RWPE2 (cell line): Measurements from ENCODE around the gene APC2.
A peak's percentile ranks its signal among the peaks of the same experiment; 100 is the strongest.

ENCODE experiments used
- ATAC-seq: fragments of 200-7000 bp; cut with Tn5 transposase; 3 replicates; pipeline ENCODE4 v1.9.1; 2021; ENCODE audit warnings: low read depth
- DNase-seq: peaks from one replicate; pipeline ENCODE4 v3.0.0-alpha.2; 2020; ENCODE audit warnings: low spot score
- H3K27ac ChIP-seq: fragments of 450-650 bp; 2 replicates; pipeline ENCODE4 v1.5.1; 2017; ENCODE audit warnings: mild to moderate bottlenecking; ENCODE audit not compliant: poor library complexity, severe bottlenecking
- H3K27me3 ChIP-seq: fragments of 250-450 bp; sonication (Bioruptor Pico); 2 replicates; pipeline ENCODE4 v1.5.1; 2021; ENCODE audit warnings: mild to moderate bottlenecking, moderate library complexity; ENCODE audit not compliant: insufficient read depth, poor library complexity, severe bottlenecking
- H3K36me3 ChIP-seq: fragments of 250-450 bp; sonication (Bioruptor Pico); 2 replicates; pipeline ENCODE4 v1.5.1; 2020; ENCODE audit warnings: low read depth, mild to moderate bottlenecking, moderate library complexity
- H3K4me1 ChIP-seq: fragments of 250-450 bp; sonication (Bioruptor Pico); 2 replicates; pipeline ENCODE4 v1.5.1; 2021; ENCODE audit warnings: mild to moderate bottlenecking, moderate library complexity; ENCODE audit not compliant: insufficient read depth, poor library complexity, severe bottlenecking
- H3K4me3 ChIP-seq: fragments of 250-450 bp; sonication (Bioruptor Pico); 2 replicates; pipeline ENCODE4 v1.5.1; 2021; ENCODE audit warnings: mild to moderate bottlenecking, moderate library complexity; ENCODE audit not compliant: severe bottlenecking
- H3K9me3 ChIP-seq: fragments of 250-450 bp; sonication (Bioruptor Pico); 2 replicates; pipeline ENCODE4 v1.5.1; 2021; ENCODE audit warnings: mild to moderate bottlenecking, moderate library complexity; ENCODE audit not compliant: severe bottlenecking
- CTCF ChIP-seq: fragments of 450-650 bp; IDR thresholded peaks from one replicate; pipeline ENCODE4 v1.5.1; 2017; ENCODE audit warnings: mild to moderate bottlenecking, moderate library complexity; ENCODE audit not compliant: poor library complexity, severe bottlenecking

Gene APC2

DNA sequence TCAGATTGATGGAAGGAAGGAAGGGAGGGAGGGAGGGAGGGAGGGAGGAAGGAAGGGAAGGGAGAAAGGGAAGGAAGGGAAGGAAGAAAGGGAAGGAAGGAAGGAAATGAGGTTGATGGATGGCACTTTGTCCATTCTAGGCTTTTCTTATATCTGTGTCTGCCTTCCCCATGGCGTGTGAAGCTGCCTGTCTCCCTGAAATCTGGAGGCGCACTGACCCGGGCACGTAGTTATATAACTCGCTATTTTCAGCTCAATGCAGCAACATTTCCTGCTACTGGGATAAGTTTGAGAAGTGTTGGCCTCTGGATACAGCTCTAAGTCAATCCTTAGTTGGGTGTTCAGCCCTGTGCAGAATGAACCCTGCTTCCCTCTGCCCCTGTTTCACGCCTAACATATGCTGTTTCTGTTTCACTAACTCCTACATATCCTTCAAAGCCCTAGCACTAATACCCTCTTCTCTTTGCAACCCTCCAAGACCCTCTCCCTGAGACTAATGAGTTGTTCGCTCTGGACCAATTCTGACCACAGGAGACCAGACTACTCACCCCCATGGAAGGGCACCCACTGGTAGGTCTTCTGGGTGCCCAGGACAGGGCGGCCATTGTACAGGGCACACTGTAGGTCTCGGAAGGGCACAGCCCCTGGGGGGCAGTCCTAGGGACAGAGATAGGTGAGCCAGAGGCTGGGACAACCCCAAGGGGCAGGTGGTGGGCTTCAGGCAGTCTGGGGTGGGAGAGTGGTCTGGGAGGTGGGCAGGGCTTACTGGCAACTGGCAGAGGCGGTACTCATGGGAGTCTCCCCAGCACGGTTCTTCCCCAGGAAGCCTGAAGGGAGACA lies 59.9 kb downstream of the APC2 start:
- Histone ChIP-seq H3K27ac (peak overlapping the region; percentile 19), H3K27me3 (no peaks in the 10 kb centered on the region)
- TF ChIP-seq CTCF: no peak

GRCh38 chr19:1510442-1510806 lies 60.5 kb downstream of the APC2 start:
- Histone ChIP-seq H3K36me3 (no peaks in the 10 kb centered on the region), H3K9me3 (peaks cover 2% of the 10 kb centered on the region), H3K4me1 (peaks cover 4% of the 10 kb centered on the region), H3K27me3 (no peaks in the 10 kb centered on the region), H3K27ac (peak overlapping the region; percentile 19), H3K4me3 (no peak overlapping the region)
- no peak for TF ChIP-seq CTCF
- DNase-seq: no peak
- ATAC-seq: no peak

More for the DNA sequence above, 59.9 kb downstream of the APC2 start:
- ATAC-seq (no peak), DNase-seq (no peak)
- Histone ChIP-seq H3K36me3 (no peaks in the 10 kb centered on the region), H3K4me3 (no peak overlapping the region), H3K4me1 (peaks cover 4% of the 10 kb centered on the region), H3K9me3 (peaks cover 2% of the 10 kb centered on the region)

DNA sequence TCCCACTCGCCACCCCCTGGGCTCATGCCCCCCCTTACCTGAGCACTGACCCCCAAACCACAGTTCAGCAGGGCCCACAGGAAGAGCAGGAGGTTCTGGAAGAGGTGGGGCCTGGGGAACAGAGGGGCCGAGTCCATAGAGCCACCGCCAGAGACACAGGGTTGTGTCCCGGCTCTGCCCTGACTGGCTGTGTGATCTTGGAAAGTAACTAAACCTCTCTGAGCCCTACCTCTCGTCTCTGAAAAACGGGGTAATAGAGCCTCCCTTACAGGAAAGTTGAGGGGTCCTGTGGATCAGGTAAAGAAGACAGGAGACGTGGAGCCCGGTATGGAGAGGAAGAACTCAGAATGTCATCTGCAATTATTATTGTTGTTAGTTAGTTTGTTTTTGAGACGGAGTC lies 60.9 kb downstream of the APC2 start:
- no peak for DNase-seq
- Histone ChIP-seq H3K4me1 (peaks cover 4% of the 10 kb centered on the region), H3K9me3 (peaks cover 2% of the 10 kb centered on the region), H3K27me3 (no peaks in the 10 kb centered on the region), H3K4me3 (no peak overlapping the region), H3K27ac (peak overlapping the region; percentile 19), H3K36me3 (no peaks in the 10 kb centered on the region)
- no peak for ATAC-seq
- no peak for TF ChIP-seq CTCF

GRCh38 chr19:1511318-1512317 lies 61.7 kb downstream of the APC2 start:
- no peak for TF ChIP-seq CTCF
- DNase-seq: no peak
- no peak for ATAC-seq
- peak overlapping the region; percentile 70 for H3K4me3 ChIP-seq
- no peak overlapping the region for H3K27ac ChIP-seq
- H3K27me3 ChIP-seq: no peaks in the 10 kb centered on the region
- H3K4me1 ChIP-seq: peaks cover 4% of the 10 kb centered on the region
- no peaks in the 10 kb centered on the region for H3K36me3 ChIP-seq
- H3K9me3 ChIP-seq: peaks cover 2% of the 10 kb centered on the region
